Stomach (tissue), 4 donors: ENCODE data around the gene ATRNL1.

ENCODE experiments used
- CTCF ChIP-seq, 7 experiments: fragments of 450-650 bp in 4 of 7; fragments of 200-600 bp in 3 of 7; sonication (generic) in 3 of 7; IDR thresholded peaks; one replicate each; pipeline ENCODE4 v1.5.1; 2016 to 2019; ENCODE audit warnings: antibody characterized with exemption in 7 of 7, control low read depth in 2 of 7, mild to moderate bottlenecking in 1 of 7
- EP300 ChIP-seq: sonication (generic); formaldehyde crosslinking; IDR thresholded peaks from one replicate; pipeline ENCODE4 v1.6.1; 2017; ENCODE audit warnings: antibody characterized with exemption
- POLR2A ChIP-seq, 4 donors: fragments of 450-650 bp; IDR thresholded peaks; one replicate each; pipeline ENCODE4 v1.6.1; 2016; ENCODE audit warnings: antibody characterized with exemption in 4 of 4, control low read depth in 2 of 4, mild to moderate bottlenecking in 1 of 4, moderate library complexity in 1 of 4

- TF ChIP-seq CTCF (IDR thresholded peaks at IDR 0.05) (no peak), POLR2A (IDR thresholded peaks at IDR 0.05) (no peak), EP300 (no peak)
These were observed 179.3 kb downstream of the ATRNL1 start for GRCh38 chr10:115272482-115272881.
